Muscle of back (tissue), 11 donors: ENCODE results near the gene LMX1A. TPM values are rescaled to one million over a fixed set of nuclear protein-coding genes. Genes with fewer than 3 reads are reported as not detected.
A peak's percentile ranks its signal among the peaks of the same experiment; 100 is the strongest.

Experiments used
- DNase-seq, 3 donors: peaks; one replicate each; pipeline versions ENCODE4 v3.0.0 to v3.0.0-alpha.2; 2013
- polyA plus RNA-seq, 10 donors: library from polyadenylated mRNA; unstranded; fragments of 120-200 nt; gene quantifications; one replicate each; pipeline ENCODE4 v1.2.1, GENCODE V29; 2013; ENCODE audit not compliant: insufficient read length in 10 of 10

Gene LMX1A
- polyA plus RNA-seq, 10 donors = 1.2 to 3.3 (median 1.8) TPM

GRCh38 chr1:165327538-165327937 is 29.0 kb downstream of the LMX1A start:
- no peak for DNase-seq

- DNase-seq = no peak
These were observed 30.9 kb downstream of the LMX1A start for GRCh38 chr1:165325460-165326203.

GRCh38 chr1:165324050-165324449 is 32.5 kb downstream of the LMX1A start:
- DNase-seq = no peak

GRCh38 chr1:165317612-165318011 is 38.9 kb downstream of the LMX1A start:
- no peak for DNase-seq

DNA sequence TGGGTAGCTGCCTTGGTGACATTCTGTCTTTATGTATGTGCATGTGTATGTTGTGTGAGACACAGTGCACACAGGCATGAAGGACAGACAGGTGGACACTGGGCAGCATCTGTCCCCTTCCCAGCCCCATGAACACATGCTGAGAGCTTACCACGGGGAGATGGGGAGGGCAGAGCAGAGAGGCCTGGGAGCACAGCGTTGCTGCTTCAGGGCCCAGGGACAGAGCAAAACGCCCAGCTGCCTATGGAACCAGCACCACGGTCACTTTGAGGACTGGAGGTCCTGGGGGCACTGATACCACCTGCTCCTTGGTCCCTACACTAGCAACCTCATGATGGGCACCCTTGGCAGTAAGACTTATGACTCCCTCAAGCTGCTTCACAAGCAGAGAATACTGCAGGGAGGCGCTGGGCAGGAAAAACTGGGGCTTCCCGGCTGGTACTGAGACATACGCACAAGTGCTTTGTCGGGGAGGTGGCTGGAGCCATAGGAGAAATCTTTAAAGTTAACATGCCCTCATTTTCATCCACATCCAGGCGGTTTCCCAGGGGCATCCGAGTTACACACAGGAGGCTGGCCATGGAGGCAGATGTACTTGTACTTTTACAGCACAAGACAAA is 40.3 kb downstream of the LMX1A start:
- DNase-seq = no peak

GRCh38 chr1:165315481-165315880 is 41.0 kb downstream of the LMX1A start:
- DNase-seq = no peak

DNA sequence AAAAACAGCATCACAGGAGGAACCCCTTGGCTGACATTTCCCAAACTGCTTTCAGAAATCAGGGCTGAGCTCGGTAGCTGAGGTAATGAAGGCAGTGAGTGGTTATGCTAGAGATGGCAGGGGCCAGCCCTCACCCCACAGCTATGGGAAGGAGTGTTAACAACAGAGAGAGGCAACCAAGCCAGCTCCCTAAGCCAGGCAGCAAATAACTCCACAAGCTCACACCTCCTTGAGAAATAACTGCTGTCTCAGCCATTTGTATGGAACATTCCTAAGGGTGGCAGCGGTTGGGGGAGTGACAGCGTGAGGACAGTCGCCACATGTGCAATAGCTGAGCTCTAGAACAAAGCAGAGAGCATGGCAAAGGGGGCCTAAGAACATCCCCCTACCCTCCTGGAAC is 42.6 kb downstream of the LMX1A start:
- DNase-seq = no peak

GRCh38 chr1:165312591-165312990 is 43.9 kb downstream of the LMX1A start:
- no peak for DNase-seq

DNA sequence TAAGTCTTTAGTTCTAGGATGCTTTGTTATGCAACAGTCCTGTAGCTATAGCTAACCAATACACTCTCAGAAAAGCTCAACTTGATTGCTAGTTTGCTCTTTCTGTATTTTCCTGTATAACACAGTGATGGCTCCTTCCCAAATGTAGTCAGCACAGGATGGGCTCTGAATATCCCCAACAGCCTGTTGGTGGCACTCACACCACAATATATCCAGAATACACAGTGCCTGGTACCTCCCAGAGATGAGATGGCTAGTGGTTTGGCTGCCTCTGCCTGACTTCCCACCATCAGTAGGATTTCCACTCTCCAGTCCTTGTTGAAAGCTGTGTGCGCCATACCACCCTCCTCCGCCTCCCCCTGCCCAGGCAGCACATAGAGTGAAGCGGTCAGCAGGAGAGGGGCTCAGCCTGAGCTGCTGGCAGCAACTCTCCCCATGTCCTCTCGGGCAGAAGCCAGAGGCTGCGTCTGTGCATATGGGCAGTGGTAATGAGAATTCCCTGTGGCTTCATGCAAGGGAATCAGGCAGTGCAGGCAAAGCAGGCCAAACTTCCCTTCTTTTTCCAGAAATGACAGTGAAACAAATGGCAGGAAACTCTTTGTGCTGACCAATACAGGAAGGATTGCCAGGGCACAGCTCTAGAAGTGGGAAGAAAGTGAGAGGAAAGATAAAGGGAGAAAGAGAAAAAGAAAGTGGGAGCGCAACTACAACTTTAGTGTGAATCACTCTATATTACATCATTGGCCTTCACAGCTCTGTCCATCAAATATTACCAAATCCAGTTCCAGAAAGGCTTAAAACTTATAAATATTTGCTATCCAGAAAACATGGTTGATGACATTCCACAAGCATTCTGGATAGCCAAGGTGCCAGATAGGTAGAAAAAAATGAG is 49.7 kb downstream of the LMX1A start:
- no peak for DNase-seq

DNA sequence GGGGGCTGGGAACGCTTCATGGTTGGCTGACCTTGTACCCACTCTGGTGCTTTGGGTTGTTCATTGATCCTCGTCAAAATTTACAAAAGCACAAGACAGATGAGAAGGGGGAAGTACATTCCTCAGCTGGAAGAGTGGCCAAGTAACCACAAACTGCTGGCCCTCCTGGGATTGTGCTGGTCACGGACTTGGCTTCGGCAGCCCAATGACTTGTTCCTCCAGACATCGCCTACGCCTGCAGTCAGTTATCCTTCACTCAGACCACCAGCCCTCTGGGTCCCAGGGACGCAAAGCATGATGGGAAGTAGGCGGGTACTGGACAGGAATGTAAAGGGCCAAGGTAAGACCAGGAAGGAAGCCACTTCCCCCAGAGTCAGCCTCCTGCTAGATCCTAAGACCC is 53.1 kb downstream of the LMX1A start:
- peak in 2 of 3 donors; percentile 40 to 42 for DNase-seq

DNA sequence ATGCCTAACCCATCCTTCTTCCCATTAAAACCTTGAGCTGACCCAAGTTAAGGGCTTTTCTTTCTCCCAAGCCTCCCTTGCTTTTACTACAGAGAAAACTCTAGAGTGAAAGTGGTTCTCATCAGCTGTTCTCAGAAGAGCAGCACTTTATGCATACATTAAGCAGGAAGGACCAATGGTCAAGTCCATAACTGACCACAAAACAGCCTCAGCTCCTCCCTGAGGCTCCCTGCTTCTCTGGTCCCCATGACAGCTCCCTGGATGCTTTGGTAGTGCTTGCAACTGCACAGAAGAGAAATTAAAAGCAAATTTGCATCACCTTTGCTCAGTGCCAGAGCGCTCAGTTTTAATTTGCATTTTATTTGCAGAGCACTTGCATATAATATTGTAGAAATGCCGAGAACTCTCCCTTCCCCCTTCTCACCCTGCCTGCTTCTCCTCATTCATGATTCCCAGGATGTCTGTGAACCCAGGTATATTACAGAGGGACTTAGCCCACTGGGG is 56.1 kb downstream of the LMX1A start:
- DNase-seq = no peak

DNA sequence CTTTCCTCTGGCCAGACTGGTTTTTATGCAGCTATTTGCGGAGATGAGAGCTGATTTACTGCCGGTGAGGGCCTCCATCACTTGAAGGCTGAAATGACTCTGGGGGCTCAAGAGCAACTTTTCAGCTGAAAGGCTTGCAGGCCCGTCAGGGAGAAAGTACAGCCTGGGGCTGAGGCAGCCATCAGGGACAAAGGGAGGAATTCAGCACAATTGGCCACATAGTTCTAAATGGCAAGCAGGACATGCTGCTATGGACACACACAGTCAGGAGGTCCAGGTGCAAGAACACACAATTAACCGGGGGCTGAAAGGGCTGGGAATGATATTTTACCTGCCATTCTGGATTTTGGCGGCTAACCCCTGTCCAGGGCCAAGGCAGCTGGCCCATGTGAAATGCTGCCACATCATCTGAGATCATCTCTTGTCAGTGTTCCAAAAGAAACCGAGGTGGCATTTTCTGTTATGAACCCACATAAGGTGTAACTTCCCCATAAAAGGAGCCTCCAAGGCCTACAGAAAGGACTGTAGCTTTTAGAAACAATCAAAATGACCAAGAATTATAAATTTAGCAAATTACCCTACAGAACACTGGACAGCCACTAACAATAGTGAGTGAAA is 58.2 kb downstream of the LMX1A start:
- no peak for DNase-seq

- DNase-seq = no peak
These were observed 60.3 kb downstream of the LMX1A start for GRCh38 chr1:165296205-165296604.

DNA sequence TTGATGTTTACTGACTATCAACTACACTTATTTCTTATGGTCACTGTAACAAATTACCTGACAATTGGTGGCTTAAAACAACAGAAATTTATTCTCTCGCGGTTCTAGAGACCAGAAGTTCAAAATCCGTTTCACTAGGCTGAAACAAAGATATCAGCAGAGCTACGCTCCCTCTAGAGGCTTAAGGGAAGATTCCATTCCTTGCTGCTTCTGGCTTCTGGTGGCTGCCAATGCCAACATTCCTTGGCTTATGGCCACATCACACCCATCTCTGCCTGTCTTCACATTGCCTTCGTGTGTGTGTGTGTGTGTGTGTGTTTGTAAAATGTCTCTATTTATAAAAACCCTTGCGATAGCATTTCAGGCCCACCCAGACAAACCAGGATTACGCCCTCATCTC is 66.4 kb downstream of the LMX1A start:
- no peak for DNase-seq

- no peak for DNase-seq
These were observed 67.0 kb downstream of the LMX1A start for GRCh38 chr1:165289556-165289955.

GRCh38 chr1:165288350-165289120 is 68.0 kb downstream of the LMX1A start:
- DNase-seq = peak in 2 of 3 donors; percentile 29 to 76

- no peak for DNase-seq
These were observed 68.7 kb downstream of the LMX1A start for GRCh38 chr1:165287781-165288180.

DNA sequence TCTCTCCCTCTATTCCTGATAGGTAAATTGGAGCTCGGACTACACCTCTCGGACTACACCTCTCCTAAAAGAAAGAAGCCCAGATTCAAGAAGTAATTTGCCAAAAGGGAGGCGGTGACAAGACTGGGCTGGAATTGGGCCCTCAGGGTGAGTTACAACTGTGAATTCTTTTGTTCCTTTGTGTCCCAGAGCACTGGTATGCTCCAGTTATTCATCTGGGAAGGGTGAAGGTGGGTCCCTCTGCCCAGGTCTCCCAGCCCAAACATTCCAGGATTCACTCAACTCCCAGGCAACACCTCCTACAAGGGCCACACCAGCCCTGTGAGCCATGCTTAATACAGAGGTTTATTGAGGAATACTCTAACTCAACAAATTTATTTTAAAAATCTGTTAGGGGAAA is 69.2 kb downstream of the LMX1A start:
- DNase-seq = no peak

DNA sequence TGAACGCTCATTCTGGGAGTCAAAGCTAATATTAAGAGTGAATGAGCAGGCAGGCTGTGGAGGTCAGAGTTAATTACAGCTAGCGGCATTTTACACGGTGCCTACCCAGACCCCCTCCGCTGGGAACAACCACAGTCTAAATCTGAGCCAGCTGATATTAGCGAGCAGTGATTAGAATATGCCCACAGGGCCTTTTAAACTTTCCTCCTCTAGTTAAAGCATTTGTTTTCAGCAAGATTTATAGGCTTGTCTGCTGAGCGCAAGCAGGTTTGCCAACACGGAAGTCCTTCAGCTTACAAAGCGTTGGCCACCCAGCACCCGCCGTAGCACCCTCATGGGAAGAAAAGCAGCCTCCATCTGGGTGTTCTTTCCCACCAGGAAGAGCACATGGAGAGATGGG is 72.1 kb downstream of the LMX1A start:
- DNase-seq = no peak

DNA sequence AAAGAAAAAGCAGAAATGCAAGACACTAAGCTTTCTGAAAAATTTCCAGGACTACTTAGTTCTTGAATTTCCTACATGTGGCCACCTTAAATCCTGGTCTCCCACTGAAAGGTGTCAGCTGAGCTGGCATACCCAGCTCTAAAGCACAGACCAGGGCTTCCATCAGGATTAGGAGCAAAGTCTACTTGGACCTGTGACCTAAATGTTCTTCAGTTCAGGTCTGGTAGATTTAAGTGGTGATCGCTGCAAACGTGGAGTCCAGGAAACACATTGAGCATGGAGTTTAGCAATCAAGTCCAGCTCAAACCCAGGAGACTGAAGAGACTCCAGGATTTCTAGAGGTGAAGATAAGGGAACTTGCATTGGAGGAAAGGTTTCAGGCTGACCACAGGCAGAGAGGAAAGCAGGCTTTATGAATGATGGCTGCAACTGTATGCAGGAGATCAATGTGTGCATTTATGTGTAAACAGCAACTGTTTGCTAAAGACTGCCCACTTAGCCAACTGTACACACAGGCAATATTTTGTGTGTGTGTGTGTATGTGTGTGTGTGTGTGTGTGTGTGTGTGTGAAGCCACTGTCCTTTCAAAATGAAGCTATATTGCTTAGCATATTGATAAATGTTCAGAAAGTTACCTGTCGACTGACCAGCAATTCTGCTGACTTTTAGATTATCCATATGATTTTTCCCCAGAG is 75.2 kb downstream of the LMX1A start:
- DNase-seq = no peak

DNA sequence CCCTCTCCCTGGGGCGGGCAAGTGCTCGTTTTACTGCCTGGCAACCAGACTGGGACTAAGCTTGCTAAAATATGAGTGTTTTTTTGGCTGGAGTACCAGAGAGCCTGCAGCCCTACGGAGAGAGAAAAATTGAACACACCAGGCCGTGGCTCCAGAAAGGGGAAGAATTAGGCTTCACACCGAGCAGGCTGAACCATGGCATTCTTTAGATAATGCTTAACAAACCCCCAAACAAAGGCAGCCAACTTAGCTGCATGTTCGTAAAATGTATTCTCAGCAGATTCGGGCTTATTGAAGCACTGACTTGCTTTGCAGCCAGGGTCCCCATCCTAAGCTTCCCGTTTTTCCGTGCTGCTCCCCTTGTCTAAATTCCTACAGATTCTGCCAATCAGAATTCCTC is 76.6 kb downstream of the LMX1A start:
- no peak for DNase-seq
